Adrenal gland (tissue), 5 donors: ENCODE results near the gene ABL1.

Source experiments
- POLR2A ChIP-seq, 2 donors: fragments of 450-650 bp; IDR thresholded peaks; one replicate each; pipeline ENCODE4 v1.6.1; 2017; ENCODE audit warnings: antibody characterized with exemption in 2 of 2, mild to moderate bottlenecking in 2 of 2, moderate library complexity in 1 of 2
- TF ChIP-seq, protein P1 (sequence below), 6 experiments: fragments of 450-650 bp in 4 of 6; fragments of 200-600 bp in 2 of 6; sonication (generic) in 1 of 6; IDR thresholded peaks; 1 replicate in 5 of 6; 2 replicates in 1 of 6; pipeline versions ENCODE4 v1.5.1 to v1.8.0; 2016 to 2021; ENCODE audit warnings: antibody characterized with exemption in 6 of 6, mild to moderate bottlenecking in 2 of 6, moderate library complexity in 1 of 6
- donor health status: DM: no; HTN: no; CAD: no.

DNA sequence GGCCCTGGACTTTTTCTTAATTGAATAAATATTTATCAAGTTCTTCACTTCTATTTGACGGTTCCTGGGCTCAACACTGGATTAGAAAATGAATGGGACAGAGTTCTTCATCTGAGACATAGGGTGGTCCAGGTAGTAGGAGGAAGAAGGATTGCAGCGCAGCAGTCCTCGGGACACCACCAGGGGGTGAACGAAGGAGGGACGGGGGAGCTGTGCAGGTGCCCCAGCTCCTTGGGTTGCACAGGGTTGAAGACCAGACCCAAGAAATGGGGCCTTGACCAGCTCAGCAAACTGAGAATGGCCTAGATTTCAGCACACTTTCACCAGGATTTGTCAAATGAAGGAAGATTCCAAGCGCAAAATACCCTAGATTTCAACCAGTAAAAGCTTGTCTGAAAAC lies 29.5 kb downstream of the ABL1 start:
- TF ChIP-seq, protein P1, sequence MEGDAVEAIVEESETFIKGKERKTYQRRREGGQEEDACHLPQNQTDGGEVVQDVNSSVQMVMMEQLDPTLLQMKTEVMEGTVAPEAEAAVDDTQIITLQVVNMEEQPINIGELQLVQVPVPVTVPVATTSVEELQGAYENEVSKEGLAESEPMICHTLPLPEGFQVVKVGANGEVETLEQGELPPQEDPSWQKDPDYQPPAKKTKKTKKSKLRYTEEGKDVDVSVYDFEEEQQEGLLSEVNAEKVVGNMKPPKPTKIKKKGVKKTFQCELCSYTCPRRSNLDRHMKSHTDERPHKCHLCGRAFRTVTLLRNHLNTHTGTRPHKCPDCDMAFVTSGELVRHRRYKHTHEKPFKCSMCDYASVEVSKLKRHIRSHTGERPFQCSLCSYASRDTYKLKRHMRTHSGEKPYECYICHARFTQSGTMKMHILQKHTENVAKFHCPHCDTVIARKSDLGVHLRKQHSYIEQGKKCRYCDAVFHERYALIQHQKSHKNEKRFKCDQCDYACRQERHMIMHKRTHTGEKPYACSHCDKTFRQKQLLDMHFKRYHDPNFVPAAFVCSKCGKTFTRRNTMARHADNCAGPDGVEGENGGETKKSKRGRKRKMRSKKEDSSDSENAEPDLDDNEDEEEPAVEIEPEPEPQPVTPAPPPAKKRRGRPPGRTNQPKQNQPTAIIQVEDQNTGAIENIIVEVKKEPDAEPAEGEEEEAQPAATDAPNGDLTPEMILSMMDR (IDR thresholded peaks at IDR 0.05) = no peak
- no peak for TF ChIP-seq POLR2A (IDR thresholded peaks at IDR 0.05)
